Stimulated activated CD4-positive, alpha-beta T cell treated with anti-CD3 and anti-CD28 coated beads, Interleukin-12 subunit alpha, Interleukin-12 subunit beta, amount 100 ng/mL, for 4 hours (primary cell): ENCODE data around the gene TCEAL7.

Experiments
- DNase-seq: peaks from one replicate; pipeline ENCODE4 v3.0.0-alpha.2; 2020

TCEAL7 gene

DNA sequence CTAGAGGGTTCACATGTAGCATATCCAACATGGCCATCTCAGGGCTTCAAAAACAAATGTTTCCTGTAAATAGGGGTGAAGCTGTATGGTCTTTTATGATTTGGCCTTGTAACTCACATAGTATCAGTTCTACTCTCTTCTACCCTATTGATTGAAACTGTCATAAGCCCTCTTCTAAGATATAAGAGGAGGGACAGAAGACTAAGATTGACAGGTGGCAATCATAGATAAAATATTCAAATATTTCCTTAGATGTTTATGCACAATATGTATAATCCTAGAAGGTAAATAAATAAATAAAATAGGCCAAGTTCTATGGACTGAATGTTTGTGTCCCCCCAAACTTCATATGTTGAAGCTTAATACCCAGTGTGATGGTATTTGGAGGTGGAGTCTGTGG lies 39.4 kb downstream of the TCEAL7 start:
- DNase-seq, result no peak

DNA sequence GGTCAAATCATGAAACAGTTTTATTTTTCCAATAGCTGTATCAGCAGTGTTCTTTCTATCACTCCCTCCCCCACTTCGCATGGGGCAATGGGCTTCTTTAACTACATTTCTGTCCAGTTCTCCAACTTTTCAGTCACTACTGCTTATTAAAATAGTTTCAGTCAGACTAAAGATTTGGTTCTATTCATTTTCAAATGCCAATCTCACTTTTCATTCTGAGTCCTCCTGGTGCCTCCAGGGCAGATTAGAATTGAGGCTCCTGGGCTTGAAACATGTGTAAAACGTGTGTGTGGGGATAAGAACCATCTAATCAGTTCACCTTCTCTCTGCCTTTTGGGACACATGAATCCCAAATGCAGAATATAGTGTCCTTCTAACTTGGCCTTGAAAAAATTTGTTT lies 42.8 kb downstream of the TCEAL7 start:
- DNase-seq, result no peak

DNA sequence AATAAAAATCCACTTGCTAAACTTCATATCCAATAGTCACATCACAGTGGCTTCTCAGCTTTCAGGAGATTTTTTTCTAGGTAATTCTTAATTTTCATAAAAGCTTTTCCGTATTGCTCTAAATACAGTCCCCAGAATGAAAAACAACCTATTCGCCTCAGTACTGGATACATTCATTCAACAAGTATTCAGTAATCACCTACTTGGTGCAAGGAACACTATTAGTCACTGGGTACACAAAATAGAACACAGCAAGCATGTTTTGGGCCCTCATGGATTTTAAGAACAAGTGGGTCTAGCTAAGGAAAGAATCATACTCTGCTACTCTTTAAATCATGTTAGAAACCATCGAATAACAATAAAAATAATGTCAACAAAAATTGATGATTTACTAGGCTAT lies 43.5 kb downstream of the TCEAL7 start:
- DNase-seq, result no peak

DNA sequence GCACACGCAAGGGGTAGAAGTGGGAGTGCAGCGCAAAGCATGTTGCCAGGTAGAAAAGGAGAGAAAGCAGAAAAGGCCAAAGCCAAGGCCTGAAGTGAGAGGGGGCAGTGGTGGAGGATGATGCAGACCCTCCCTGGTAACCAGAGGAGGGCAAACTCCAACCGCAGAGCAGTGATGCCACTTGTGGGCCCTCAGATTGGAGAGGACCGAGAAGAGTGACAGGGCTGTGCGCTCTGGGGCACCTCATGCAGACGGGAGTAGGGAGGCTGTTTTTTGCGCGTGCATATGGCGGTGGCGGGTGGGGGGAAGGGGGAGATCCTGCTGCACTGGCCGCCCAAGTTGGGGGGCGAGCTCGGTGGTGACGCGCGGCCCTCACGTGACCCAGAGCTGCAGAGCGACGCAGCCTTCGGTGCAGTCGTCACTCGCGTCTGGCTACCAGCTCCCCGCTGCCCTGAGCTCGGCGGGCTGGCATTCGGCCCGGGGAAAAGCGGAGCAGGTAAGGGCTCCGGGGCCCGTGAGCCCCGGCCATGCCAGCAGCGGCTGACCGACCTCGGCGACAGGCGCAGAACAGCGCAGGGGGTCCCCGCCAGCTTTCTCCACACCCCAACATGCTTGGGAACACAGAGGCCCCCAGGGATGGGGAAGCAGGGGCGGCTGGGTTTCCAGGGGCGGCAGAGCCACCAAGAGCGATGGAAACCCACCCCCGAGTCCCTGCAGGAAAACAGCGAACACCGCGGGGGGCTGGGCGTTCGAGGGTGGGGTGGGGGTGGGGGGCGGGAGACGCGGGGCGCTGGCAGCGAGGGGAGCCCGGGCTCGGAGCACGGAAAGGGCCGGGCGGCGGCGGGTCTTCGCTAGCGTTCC lies 46.3 kb downstream of the TCEAL7 start, which contains the start of gene BEX3:
Gene BEX3, plus strand, starts transcription at position 421 of the 861 bp plus-strand sequence. CDS start 984 bp downstream, outside the sequence.
- peak; percentile 13 for DNase-seq

DNA sequence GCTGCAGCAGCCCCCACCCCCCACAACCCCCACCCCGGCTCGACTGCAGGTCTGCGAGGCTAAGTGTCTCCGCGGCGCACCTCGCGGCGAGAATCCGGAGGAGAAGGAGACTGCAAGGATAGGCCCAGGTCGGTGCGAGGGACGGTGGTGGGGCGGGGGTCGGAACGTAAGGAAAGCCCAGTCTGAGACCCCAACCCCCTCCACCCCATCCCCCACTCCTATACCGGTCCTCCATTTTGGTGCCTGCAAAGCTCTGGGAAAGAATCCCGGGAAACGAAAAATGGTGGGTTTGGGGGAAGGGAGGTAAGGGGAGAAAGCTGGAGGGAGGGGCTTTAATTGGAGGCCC lies 46.9 kb downstream of the TCEAL7 start:
- DNase-seq, result no peak

DNA sequence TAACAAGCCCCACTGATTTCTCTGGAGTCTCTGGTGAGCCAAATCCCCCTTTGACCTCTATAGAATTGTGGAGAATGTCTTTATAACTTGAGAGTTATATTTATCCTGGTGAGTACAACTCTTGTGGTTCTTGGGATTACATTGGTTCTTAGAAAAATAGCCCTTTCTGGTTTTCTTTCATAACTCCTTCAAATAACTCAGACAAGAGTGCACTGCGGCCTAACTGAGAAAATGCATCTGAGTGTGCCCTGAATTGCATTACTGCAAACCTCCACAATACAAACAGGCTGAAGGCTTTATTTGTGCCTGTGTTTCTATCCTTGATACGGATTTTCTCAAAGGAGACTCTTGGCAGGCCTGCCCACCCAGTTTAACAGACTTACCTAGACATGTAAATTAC lies 49.0 kb downstream of the TCEAL7 start:
- DNase-seq, result no peak
